ENCODE data around the gene FLNC. TPM values are rescaled to one million over a fixed set of nuclear protein-coding genes. Genes with fewer than 3 reads are reported as not detected.

FLNC gene
- polyA plus RNA-seq, 1 donor from 2014 or later = 0.36 TPM

GRCh38 chr7:128840326-128841170 lies 10.3 kb downstream of the FLNC start:
- H3K4me3 ChIP-seq (ENCODE audit: low read length) = no peak overlapping the region
- no peak overlapping the region for H3K27ac ChIP-seq (ENCODE audit: low read length)
- TF ChIP-seq POLR2AphosphoS5 (IDR thresholded peaks at IDR 0.05) (no peak), RAD21 (conservative IDR thresholded peaks at IDR 0.05) (no peak), SMC3 (conservative IDR thresholded peaks at IDR 0.05; ENCODE audit: poor library complexity) (no peak), CTCF (IDR thresholded peaks at IDR 0.05; ENCODE audit: poor library complexity, severe bottlenecking) (no peak), EZH2 (IDR thresholded peaks at IDR 0.05; ENCODE audit: borderline replicate concordance, insufficient read depth, low read length, poor library complexity, severe bottlenecking) (no peak), MXI1 (conservative IDR thresholded peaks at IDR 0.05; ENCODE audit: poor library complexity, severe bottlenecking) (no peak), TAF1 (IDR thresholded peaks at IDR 0.05; ENCODE audit: low read depth) (no peak), EP300 (conservative IDR thresholded peaks at IDR 0.05; ENCODE audit: poor library complexity, severe bottlenecking) (no peak)
- TF ChIP-seq, protein P1, sequence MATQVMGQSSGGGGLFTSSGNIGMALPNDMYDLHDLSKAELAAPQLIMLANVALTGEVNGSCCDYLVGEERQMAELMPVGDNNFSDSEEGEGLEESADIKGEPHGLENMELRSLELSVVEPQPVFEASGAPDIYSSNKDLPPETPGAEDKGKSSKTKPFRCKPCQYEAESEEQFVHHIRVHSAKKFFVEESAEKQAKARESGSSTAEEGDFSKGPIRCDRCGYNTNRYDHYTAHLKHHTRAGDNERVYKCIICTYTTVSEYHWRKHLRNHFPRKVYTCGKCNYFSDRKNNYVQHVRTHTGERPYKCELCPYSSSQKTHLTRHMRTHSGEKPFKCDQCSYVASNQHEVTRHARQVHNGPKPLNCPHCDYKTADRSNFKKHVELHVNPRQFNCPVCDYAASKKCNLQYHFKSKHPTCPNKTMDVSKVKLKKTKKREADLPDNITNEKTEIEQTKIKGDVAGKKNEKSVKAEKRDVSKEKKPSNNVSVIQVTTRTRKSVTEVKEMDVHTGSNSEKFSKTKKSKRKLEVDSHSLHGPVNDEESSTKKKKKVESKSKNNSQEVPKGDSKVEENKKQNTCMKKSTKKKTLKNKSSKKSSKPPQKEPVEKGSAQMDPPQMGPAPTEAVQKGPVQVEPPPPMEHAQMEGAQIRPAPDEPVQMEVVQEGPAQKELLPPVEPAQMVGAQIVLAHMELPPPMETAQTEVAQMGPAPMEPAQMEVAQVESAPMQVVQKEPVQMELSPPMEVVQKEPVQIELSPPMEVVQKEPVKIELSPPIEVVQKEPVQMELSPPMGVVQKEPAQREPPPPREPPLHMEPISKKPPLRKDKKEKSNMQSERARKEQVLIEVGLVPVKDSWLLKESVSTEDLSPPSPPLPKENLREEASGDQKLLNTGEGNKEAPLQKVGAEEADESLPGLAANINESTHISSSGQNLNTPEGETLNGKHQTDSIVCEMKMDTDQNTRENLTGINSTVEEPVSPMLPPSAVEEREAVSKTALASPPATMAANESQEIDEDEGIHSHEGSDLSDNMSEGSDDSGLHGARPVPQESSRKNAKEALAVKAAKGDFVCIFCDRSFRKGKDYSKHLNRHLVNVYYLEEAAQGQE (IDR thresholded peaks at IDR 0.05; ENCODE audit: borderline replicate concordance) = no peak
- no peaks in the 10 kb centered on the region for H3K36me3 ChIP-seq (ENCODE audit: insufficient read depth, low read length)
- no peaks in the 10 kb centered on the region for H3K9me3 ChIP-seq (ENCODE audit: low read length)
- no peak overlapping the region for H3K9ac ChIP-seq (ENCODE audit: low read length)
- H3K4me2 ChIP-seq (ENCODE audit: low read length) = no peak overlapping the region
- no peaks in the 10 kb centered on the region for H4K20me1 ChIP-seq (ENCODE audit: insufficient read depth)
- no peaks in the 10 kb centered on the region for H3F3A ChIP-seq (ENCODE audit: insufficient read depth, low read length, poor library complexity, severe bottlenecking)
- no peaks in the 10 kb centered on the region for H3K27me3 ChIP-seq (ENCODE audit: insufficient read depth, low read depth, low read length)
- H2AFZ ChIP-seq (ENCODE audit: low read depth, low read length) = no peak overlapping the region
- H3K79me2 ChIP-seq (replicated peaks; ENCODE audit: insufficient read depth, low read length) = no peaks in the 10 kb centered on the region
- H3K9me2 ChIP-seq (ENCODE audit: insufficient read depth, low read length) = no peaks in the 10 kb centered on the region

DNA sequence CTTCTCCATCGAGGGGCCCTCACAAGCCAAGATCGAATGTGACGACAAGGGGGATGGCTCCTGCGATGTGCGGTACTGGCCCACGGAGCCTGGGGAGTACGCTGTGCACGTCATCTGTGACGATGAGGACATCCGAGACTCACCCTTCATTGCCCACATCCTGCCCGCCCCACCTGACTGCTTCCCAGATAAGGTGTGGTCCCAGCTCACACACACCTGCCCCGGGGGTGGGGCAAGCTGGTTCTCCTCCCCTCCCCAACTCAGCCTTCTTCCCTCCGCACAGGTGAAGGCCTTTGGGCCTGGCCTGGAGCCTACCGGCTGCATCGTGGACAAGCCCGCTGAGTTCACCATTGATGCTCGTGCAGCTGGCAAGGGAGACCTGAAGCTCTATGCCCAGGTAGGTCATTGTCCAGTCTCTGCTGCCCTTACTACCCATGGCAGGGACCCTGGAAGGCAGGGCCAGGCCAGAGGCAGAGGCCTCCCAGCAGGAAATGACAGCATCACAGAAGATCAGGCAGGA lies 11.0 kb downstream of the FLNC start:
- no peak overlapping the region for H2AFZ ChIP-seq (ENCODE audit: low read depth, low read length)
- no peaks in the 10 kb centered on the region for H3K79me2 ChIP-seq (replicated peaks; ENCODE audit: insufficient read depth, low read length)
- H3K9me2 ChIP-seq (ENCODE audit: insufficient read depth, low read length) = no peaks in the 10 kb centered on the region
- no peaks in the 10 kb centered on the region for H4K20me1 ChIP-seq (ENCODE audit: insufficient read depth)
- H3K9ac ChIP-seq (ENCODE audit: low read length) = no peak overlapping the region
- no peak overlapping the region for H3K27ac ChIP-seq (ENCODE audit: low read length)
- no peaks in the 10 kb centered on the region for H3K36me3 ChIP-seq (ENCODE audit: insufficient read depth, low read length)
- no peaks in the 10 kb centered on the region for H3K9me3 ChIP-seq (ENCODE audit: low read length)
- no peaks in the 10 kb centered on the region for H3K27me3 ChIP-seq (ENCODE audit: insufficient read depth, low read depth, low read length)
- no peak overlapping the region for H3K4me2 ChIP-seq (ENCODE audit: low read length)
- H3F3A ChIP-seq (ENCODE audit: insufficient read depth, low read length, poor library complexity, severe bottlenecking) = no peaks in the 10 kb centered on the region
- TF ChIP-seq RAD21 (conservative IDR thresholded peaks at IDR 0.05) = no peak
- no peak overlapping the region for H3K4me3 ChIP-seq (ENCODE audit: low read length)
